ENCODE data around the gene B3GALNT1.

The B3GALNT1 gene

GRCh38 chr3:161104561-161105551, at the start of gene B3GALNT1:
TSS of gene B3GALNT1 (minus strand) at chr3:161105349. CDS start at chr3:161086754, 18,595 bp downstream.
- no peak for DNase-seq

GRCh38 chr3:161153480-161153879, 48.3 kb upstream of the B3GALNT1 start:
- DNase-seq, result no peak

GRCh38 chr3:161150001-161150525, 44.9 kb upstream of the B3GALNT1 start:
- DNase-seq, result no peak

GRCh38 chr3:161149529-161149928, 44.4 kb upstream of the B3GALNT1 start:
- no peak for DNase-seq

GRCh38 chr3:161148832-161149475, 43.8 kb upstream of the B3GALNT1 start:
- no peak for DNase-seq

GRCh38 chr3:161142486-161142885, 37.3 kb upstream of the B3GALNT1 start:
- no peak for DNase-seq

GRCh38 chr3:161139686-161140085, 34.5 kb upstream of the B3GALNT1 start:
- DNase-seq, result no peak

GRCh38 chr3:161137260-161137659, 32.1 kb upstream of the B3GALNT1 start:
- no peak for DNase-seq

GRCh38 chr3:161132391-161132790, 27.2 kb upstream of the B3GALNT1 start:
- DNase-seq, result no peak

GRCh38 chr3:161126495-161126894, 21.3 kb upstream of the B3GALNT1 start:
- no peak for DNase-seq

- DNase-seq, result no peak
Observed at GRCh38 chr3:161117646-161118045, 12.5 kb upstream of the B3GALNT1 start.

- no peak for DNase-seq
Observed at GRCh38 chr3:161108840-161109239, 3.7 kb upstream of the B3GALNT1 start.

- DNase-seq, result no peak
Observed at GRCh38 chr3:161107311-161107710, 2.2 kb upstream of the B3GALNT1 start.

- DNase-seq, result no peak
Observed at GRCh38 chr3:161103776-161104385, 1.3 kb downstream of the B3GALNT1 start.

- DNase-seq, result no peak
Observed at GRCh38 chr3:161101609-161102008, 3.5 kb downstream of the B3GALNT1 start.

GRCh38 chr3:161100994-161101393, 4.2 kb downstream of the B3GALNT1 start:
- DNase-seq, result no peak

- peak; percentile 21 for DNase-seq
Observed at GRCh38 chr3:161096771-161097367, 8.3 kb downstream of the B3GALNT1 start.

- DNase-seq, result no peak
Observed at GRCh38 chr3:161093895-161094294, 11.3 kb downstream of the B3GALNT1 start.

GRCh38 chr3:161084277-161084676, 20.9 kb downstream of the B3GALNT1 start:
- DNase-seq, result no peak

GRCh38 chr3:161083131-161083530, 22.0 kb downstream of the B3GALNT1 start:
- no peak for DNase-seq

- no peak for DNase-seq
Observed at GRCh38 chr3:161082063-161082462, 23.1 kb downstream of the B3GALNT1 start.

- no peak for DNase-seq
Observed at GRCh38 chr3:161081633-161082032, 23.5 kb downstream of the B3GALNT1 start.

- DNase-seq, result no peak
Observed at GRCh38 chr3:161073181-161073580, 32.0 kb downstream of the B3GALNT1 start.

Data from NCI-H1694 (cell line).